Activated naive CD8-positive, alpha-beta T cell (primary cell): ENCODE measurements around the gene DLGAP4.
"Not testable (repeated sequence)": the region's sequence is repeated elsewhere in the genome, so short reads cannot be mapped to it uniquely, and the experiment has no call there.

Experiments used
- H3K27ac Mint-ChIP-seq: one replicate; pipeline ENCODE4 v1.8.0; 2021; ENCODE audit warnings: mixed read lengths
- H3K27me3 Mint-ChIP-seq: one replicate; pipeline ENCODE4 v1.8.0; 2021; ENCODE audit warnings: mixed read lengths
- H3K36me3 Mint-ChIP-seq: one replicate; pipeline ENCODE4 v1.8.0; 2021; ENCODE audit warnings: mixed read lengths
- H3K4me1 Mint-ChIP-seq: one replicate; pipeline ENCODE4 v1.8.0; 2021; ENCODE audit warnings: low read depth, mixed read lengths
- H3K4me3 Mint-ChIP-seq: one replicate; pipeline ENCODE4 v1.8.0; 2021; ENCODE audit warnings: mild to moderate bottlenecking, mixed read lengths
- H3K9me3 Mint-ChIP-seq: one replicate; pipeline ENCODE4 v1.8.0; 2021; ENCODE audit warnings: low read depth, mixed read lengths

DLGAP4 gene

GRCh38 chr20:36469973-36470372 is 163.8 kb downstream of the DLGAP4 start:
- Mint-ChIP-seq H3K27me3 (no peaks in the 10 kb centered on the region), H3K9me3 (no peaks in the 10 kb centered on the region), H3K4me3 (no peak overlapping the region), H3K4me1 (peaks cover 76% of the 10 kb centered on the region), H3K36me3 (peaks cover 4% of the 10 kb centered on the region), H3K27ac (no peak overlapping the region)

- Mint-ChIP-seq H3K27ac (peak overlapping the region; percentile 81), H3K4me3 (peak overlapping the region; percentile 74), H3K27me3 (no peaks in the 10 kb centered on the region), H3K36me3 (peaks cover 4% of the 10 kb centered on the region), H3K9me3 (no peaks in the 10 kb centered on the region), H3K4me1 (peaks cover 55% of the 10 kb centered on the region)
Measured at GRCh38 chr20:36471885-36472636, 165.9 kb downstream of the DLGAP4 start.

GRCh38 chr20:36472637-36473090 is 166.5 kb downstream of the DLGAP4 start:
- Mint-ChIP-seq H3K27ac (peak overlapping the region; percentile 81), H3K36me3 (peaks cover 2% of the 10 kb centered on the region), H3K27me3 (no peaks in the 10 kb centered on the region), H3K9me3 (no peaks in the 10 kb centered on the region), H3K4me1 (peaks cover 49% of the 10 kb centered on the region), H3K4me3 (peak overlapping the region; percentile 74)

GRCh38 chr20:36473164-36473563 is 167.0 kb downstream of the DLGAP4 start:
- Mint-ChIP-seq H3K27me3 (no peaks in the 10 kb centered on the region), H3K9me3 (no peaks in the 10 kb centered on the region), H3K36me3 (peaks cover 2% of the 10 kb centered on the region), H3K27ac (no peak overlapping the region), H3K4me1 (peaks cover 46% of the 10 kb centered on the region), H3K4me3 (peak overlapping the region; percentile 47)

GRCh38 chr20:36474563-36474962 is 168.4 kb downstream of the DLGAP4 start:
- Mint-ChIP-seq H3K27me3 (no peaks in the 10 kb centered on the region), H3K4me1 (peaks cover 49% of the 10 kb centered on the region), H3K4me3 (no peak overlapping the region), H3K36me3 (no peaks in the 10 kb centered on the region), H3K27ac (no peak overlapping the region), H3K9me3 (no peaks in the 10 kb centered on the region)

- H3K4me1 Mint-ChIP-seq: peaks cover 48% of the 10 kb centered on the region
- H3K36me3 Mint-ChIP-seq, H3K9me3 Mint-ChIP-seq, H3K27me3 Mint-ChIP-seq, H3K4me3 Mint-ChIP-seq, H3K27ac Mint-ChIP-seq: not testable (repeated sequence)
Measured at GRCh38 chr20:36475054-36475453, 168.9 kb downstream of the DLGAP4 start.

- Mint-ChIP-seq H3K27ac (no peak overlapping the region), H3K36me3 (no peaks in the 10 kb centered on the region), H3K27me3 (no peaks in the 10 kb centered on the region), H3K4me3 (no peak overlapping the region), H3K9me3 (no peaks in the 10 kb centered on the region), H3K4me1 (peaks cover 36% of the 10 kb centered on the region)
Measured at GRCh38 chr20:36477475-36477874, 171.3 kb downstream of the DLGAP4 start.

GRCh38 chr20:36478137-36478905 is 172.2 kb downstream of the DLGAP4 start:
- Mint-ChIP-seq H3K36me3 (no peaks in the 10 kb centered on the region), H3K9me3 (no peaks in the 10 kb centered on the region), H3K4me3 (no peak overlapping the region), H3K27ac (no peak overlapping the region), H3K4me1 (peaks cover 27% of the 10 kb centered on the region), H3K27me3 (no peaks in the 10 kb centered on the region)

- H3K9me3 Mint-ChIP-seq: no peaks in the 10 kb centered on the region
- no peaks in the 10 kb centered on the region for H3K36me3 Mint-ChIP-seq
- H3K27me3 Mint-ChIP-seq: no peaks in the 10 kb centered on the region
- no peak overlapping the region for H3K4me3 Mint-ChIP-seq
- no peak overlapping the region for H3K27ac Mint-ChIP-seq
- H3K4me1 Mint-ChIP-seq: peaks cover 16% of the 10 kb centered on the region
Measured at GRCh38 chr20:36479938-36480337, 173.8 kb downstream of the DLGAP4 start.

- Mint-ChIP-seq H3K4me1 (peaks cover 16% of the 10 kb centered on the region), H3K27me3 (no peaks in the 10 kb centered on the region), H3K36me3 (no peaks in the 10 kb centered on the region)
Measured at GRCh38 chr20:36480456-36481048, 174.4 kb downstream of the DLGAP4 start.

GRCh38 chr20:36481380-36482043 is 175.4 kb downstream of the DLGAP4 start:
- no peaks in the 10 kb centered on the region for H3K27me3 Mint-ChIP-seq
- H3K9me3 Mint-ChIP-seq: no peaks in the 10 kb centered on the region
- no peak overlapping the region for H3K27ac Mint-ChIP-seq
- H3K4me1 Mint-ChIP-seq: peaks cover 20% of the 10 kb centered on the region
- H3K4me3 Mint-ChIP-seq: no peak overlapping the region
- H3K36me3 Mint-ChIP-seq: no peaks in the 10 kb centered on the region

More at GRCh38 chr20:36480456-36481048, 174.4 kb downstream of the DLGAP4 start:
- H3K9me3 Mint-ChIP-seq: no peaks in the 10 kb centered on the region
- no peak overlapping the region for H3K27ac Mint-ChIP-seq
- no peak overlapping the region for H3K4me3 Mint-ChIP-seq

GRCh38 chr20:36482044-36482473 is 175.9 kb downstream of the DLGAP4 start:
- no peaks in the 10 kb centered on the region for H3K9me3 Mint-ChIP-seq
- no peak overlapping the region for H3K27ac Mint-ChIP-seq
- H3K27me3 Mint-ChIP-seq: no peaks in the 10 kb centered on the region
- no peaks in the 10 kb centered on the region for H3K36me3 Mint-ChIP-seq
- H3K4me3 Mint-ChIP-seq: no peak overlapping the region
- H3K4me1 Mint-ChIP-seq: peaks cover 20% of the 10 kb centered on the region

- Mint-ChIP-seq H3K4me1 (peaks cover 19% of the 10 kb centered on the region), H3K4me3 (no peak overlapping the region), H3K9me3 (no peaks in the 10 kb centered on the region), H3K27ac (no peak overlapping the region), H3K36me3 (no peaks in the 10 kb centered on the region), H3K27me3 (no peaks in the 10 kb centered on the region)
Measured at GRCh38 chr20:36483209-36483918, 177.2 kb downstream of the DLGAP4 start.
